DMS53 treated with DMSO at 0.1 percent for 48 hours (cell line): ENCODE measurements around the gene ARID1B.

Source experiments
- DNase-seq: peaks from one replicate; lab custom pipeline; 2025; ENCODE audit not compliant: unreplicated experiment; lab: John Stamatoyannopoulos, UW

The ARID1B gene

DNA sequence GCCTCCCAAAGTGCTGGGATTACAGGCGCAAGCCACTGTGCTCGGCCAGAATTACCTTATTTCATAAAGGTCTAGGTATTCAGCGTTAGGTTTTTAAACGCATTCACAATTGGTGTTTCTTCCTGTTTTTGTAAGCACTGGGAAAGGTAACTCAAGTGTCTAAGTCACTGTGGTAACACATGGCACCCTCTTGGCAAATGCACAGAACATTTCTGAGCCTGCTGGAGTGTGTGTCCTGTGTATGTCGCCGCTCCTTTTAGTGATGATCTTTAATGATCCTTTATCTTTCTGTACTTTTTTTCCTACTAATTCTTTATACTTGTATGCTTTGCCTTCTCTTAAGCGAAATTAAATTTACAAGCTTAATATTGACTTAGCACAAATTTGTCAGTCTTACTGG, 263.0 kb downstream of the ARID1B start:
- DNase-seq: no peak

DNA sequence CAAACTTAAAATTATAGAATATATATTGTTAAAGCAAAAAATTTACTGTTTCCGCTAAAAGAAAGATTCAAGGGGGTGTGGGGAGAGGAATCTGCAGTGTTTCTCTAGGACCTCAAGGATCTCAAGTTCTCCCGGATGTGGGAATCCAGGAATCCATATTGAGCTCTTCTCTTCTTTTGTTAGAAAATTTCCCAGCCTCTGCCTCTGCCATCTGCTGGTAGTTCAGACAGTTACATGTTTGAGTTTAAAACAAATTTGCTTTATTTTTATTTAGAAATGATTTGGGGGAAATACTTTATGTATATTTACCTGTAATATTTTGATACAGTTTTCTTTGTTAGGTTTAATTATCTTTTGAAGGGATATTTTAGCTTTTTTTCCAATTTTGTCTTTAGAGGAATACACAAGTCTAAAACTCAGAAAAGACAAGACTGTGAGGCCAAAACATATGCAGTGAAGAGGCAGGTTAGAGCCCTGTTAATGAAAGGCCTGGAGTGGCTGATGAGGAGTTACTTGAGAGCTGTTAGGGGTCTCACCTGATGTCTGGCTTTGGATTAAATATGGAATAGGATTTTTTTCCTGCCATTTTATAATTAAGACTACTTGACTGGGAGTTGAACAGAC, 268.8 kb downstream of the ARID1B start:
- peak; percentile 12 for DNase-seq

DNA sequence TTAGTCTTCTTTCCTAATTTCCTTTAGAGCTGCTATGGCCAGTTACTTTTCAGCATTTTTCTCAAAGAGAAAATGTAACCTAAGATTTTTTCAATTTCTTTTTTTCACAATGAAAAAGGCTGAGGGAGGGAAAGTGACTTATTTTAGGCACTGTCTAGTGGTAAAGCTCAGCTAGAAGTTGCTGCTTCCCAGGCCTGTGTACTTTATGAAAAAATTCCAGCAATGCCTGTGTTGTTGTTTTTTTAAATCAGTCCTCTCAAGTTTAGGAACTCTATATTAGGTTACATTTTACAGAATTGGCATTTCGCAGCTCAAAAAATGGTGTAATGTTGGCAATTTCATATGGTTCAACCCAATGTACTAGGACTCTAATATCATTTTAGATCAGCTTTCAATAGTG, 269.6 kb downstream of the ARID1B start:
- no peak for DNase-seq

DNA sequence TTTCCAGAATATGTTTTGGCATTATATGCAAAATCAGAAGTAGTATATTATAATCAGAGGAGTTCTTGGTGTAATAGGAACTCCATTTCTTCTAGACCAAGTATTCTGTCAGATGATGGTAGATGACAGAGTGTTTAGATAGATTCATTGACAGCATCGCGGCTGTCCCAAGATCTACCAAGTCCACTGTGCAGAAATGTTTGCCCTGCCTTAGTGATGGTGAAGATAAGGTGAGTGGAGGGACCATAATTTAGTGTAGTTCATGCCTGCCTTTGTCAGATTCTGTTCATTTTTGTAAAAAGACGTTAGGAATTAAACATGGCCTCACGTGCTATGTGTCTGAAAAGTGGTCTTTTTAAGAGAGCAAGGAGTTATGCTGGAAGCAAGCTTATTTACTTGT, 270.1 kb downstream of the ARID1B start:
- no peak for DNase-seq

DNA sequence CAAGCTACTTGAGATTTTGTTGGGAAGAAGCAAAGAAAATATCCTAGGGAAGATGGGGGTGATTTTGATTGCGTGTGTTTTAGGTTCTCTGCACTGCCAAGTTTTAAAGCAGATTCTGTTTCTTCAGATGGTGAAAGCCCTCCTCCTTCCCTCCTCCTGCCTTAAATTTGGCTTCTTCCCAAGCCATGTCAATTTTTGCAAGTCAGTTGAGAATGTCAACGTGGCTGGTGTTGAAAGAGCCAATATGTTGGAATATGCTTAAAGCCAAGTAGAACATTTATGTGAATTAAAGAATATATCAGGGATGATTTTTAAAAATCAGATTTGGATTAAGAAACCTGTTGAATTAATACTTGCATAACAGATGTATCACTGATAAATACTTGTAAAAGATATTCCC, 270.8 kb downstream of the ARID1B start:
- no peak for DNase-seq

DNA sequence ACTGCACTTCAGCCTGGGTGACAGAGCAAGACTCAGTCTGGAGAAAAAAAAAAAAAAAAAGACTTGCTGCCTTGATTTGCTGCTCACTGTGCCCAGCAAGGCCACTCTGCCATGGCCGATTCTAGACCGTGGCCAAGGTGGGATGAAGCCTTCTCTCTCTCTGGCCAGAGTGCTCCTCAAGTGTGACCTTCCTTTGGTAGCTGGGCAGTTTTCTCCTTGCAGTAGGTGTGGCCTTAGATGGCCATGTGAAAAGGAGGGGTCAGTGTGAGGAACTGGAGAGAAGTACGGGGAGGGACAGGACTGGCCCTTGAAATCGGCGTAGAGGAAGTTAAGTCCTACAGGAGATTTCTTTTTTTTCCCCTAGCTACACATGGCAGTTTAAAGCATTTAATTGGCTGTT, 272.0 kb downstream of the ARID1B start:
- no peak for DNase-seq

DNA sequence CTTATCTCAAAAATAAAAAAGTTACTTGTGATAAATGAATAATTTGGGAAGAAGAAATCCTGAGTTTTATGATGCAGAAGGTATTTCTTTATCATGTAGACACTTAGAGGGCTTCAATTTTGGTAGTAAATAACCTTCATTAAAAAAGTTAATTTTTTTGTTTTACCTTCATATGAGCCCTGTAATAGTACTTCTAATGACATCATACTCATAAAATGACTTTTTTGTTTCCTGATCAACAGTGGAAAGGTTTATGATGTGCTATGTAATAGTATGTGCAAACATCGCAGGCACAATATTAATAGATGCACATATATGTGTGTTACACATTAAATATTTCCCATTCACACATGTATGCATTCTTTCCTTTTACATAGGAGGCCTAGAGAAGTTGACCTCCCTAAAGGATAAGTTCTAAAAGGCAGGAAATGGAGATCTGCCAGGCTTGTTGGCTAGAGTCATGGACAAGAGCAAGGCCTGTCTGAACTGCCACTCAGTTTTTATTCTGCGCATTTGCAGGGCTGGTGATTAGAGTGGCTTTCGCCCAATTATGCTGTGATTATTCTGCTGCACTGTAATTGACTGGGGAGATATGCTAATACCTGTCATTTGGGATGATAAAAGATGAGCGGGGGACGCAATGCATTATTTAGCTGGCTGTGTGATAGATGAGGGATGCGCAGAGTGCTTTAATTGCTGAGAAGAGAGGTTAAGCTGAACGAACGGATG, 273.5 kb downstream of the ARID1B start:
- no peak for DNase-seq

DNA sequence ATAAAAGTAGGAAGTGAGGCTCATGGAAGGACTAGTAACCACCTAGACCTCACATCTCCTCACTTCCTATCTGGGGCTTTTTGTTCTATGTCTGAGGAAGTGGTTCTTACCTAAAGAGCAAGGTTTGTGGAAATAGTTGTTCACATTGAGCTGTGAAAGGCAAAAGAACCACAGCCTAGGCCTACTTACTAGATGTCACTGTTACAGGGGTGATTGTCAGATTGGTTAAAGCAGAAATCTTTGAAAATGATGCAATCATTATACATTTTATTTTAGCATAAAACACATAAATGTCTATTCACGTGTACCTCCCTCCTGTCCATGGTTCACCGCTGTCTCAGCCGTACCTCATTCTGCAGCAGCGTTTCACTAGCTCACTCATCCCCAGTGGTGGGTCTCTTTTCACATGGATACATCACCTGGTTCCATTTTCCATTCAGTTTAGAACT, 277.4 kb downstream of the ARID1B start:
- no peak for DNase-seq

DNA sequence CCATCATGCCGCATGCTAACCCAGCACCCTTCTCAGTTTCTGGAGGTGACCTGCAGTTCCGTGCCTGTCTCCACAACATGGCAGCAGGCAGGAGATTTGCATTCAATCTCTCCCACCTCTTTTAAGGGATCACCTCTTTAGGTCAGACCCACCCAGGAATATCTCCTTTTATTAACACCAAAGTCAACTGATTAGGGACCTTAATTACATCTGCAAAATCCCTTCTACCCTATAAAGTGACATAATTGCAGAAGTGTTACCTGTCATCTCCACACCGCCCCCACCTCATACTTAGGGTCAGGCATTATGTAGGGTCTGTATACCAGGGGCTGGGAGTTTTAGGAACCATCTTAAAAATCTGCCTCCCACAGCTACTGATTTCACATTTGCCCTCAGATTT, 278.7 kb downstream of the ARID1B start:
- DNase-seq: no peak

DNA sequence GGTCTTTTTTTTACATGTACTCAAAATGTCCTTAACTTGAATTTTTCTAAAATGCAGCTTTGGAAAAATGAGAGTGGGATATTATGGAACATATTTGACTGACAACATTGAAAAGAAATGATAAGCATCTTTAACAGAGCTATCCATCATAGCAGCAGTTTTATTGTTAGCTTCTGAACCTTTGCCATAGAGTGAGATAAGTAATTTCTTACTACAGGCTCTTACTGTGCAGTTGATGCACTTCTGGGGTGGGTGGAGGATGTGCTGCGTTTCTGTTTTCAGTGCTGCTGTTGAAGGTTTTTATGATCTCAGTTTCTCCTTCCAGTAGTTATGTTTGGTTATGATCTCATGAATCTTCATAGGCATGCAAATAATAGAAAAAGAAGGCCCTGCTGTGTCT, 279.1 kb downstream of the ARID1B start:
- no peak for DNase-seq

DNA sequence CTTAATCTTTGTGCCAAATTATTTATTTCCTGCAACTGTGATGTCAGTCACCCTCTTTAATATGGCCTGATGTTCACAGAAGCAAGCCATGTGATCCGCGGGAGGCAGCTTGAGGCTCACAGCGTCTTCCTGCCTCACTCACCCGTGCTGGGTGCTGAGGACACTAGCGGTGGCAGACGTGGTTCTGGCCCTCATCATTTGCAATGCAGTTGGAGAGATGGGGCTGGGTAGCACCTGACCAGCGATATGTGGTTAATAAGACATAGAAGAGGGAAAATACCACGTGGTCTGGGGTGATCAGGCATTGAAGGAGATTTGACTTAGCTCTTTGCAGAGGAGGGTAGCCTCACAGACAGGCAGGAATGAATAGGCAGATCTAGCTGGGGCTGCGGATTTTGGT, 281.4 kb downstream of the ARID1B start:
- no peak for DNase-seq

DNA sequence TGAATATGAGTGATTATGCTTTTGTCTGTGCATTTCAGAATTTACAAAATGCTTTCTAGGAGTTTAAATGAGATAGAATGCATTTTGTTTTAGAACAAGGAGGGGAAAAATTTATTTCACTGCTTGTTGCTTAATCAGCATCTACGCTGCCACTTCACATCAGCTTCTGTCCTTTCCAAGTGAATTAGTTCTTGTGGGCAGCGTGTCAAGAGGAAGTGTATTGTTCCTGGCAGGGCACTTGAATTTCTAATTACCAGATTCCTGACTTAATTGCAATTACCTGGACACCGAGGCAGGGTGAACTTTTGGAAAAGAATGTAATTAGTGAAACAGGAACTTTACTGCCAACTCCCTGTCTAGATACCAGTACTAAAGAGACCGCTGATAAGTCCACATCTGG, 282.6 kb downstream of the ARID1B start:
- no peak for DNase-seq

DNA sequence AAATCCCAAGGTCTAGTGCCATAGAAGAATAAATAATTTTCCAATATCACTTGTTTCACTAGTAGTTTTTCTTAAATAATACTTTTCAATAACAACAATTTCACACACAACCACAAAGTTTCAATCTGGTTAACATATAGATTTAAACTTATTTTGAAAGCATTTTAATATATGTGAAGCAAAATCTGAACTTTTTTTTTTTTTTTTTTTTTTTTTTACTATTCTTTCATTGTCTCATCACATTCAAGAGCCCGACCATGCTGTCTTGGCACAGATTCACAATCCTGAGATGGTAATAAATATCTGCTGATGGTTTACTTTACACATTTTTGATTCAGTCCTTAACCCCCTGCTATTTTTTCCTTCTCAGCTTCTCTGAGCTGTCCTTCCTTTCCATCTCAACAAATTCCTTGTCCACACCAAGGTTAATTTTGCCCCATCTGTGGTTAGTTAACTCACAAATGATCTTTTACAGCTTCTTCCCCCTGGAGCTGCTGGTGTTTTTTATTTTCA, 283.3 kb downstream of the ARID1B start:
- no peak for DNase-seq

DNA sequence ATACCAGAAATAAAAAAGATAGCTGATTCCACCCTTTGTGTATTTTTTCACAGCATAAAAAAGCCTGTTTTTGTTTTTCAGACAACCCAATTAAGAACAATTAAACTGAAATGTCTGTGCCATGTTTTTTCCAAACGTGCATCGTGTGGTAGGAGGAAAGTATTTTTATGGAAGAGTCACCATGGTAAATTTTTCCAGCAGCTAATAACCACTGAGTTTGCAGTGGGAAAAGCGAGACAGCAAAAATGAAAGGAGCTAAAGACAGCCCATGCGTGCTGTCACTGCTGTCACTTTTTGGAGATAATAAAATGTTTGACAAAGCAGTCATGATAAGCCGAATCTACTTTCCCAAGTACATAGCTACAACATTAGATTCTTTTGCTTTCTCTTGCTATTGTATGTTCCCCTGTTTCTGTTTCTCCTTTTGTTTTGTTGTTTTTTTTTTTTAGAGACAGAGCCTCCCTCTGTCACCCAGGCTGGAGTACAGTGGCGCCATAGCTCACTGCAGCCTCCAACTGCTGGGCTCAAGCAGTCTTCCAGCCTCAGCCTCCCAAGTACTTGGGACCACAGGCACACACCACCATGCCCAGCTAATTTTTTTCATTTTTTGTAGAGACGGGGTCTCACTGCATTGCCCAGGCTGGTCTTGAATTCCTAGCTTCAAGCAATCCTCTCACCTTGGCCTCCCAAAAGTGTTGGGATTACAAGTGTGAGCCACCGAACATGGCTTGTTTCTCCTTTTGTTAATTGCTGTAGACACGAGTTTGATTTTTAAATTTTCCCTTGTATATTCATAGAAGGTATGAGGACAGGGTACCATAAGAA, 284.8 kb downstream of the ARID1B start:
- DNase-seq: no peak

DNA sequence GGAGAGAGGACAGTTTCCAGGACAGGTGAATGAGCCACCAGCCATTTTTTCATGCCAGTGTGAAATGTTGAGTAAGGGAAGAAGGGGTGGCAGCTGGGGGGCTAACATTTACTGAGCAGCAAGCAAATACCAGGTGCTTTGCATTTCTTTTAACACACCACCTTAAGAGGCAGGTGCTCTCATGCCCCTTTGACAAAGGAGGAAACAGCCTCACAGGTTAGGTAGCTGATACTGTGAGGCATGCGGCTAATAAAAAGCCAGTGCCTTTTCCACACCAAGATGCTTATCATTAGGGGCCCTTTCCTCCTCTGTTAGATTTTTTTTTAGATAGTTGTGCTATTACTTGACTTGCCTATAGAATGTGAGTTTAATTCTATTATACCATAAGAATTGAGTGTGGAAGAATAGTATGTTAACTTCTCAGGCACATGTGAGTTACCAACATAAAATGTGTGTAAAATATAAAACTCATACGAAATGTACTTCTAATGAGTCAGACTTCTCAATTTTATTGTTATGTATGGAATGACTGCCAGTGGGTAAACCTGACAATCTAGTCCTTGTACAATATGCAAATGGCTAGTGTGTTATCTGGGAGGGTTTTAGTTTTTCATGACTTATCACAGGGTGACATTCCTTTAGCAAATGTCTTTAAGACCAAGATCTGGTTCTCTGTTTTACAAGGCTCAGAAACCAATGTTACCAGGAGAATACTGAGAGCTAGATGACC, 286.2 kb downstream of the ARID1B start:
- no peak for DNase-seq

DNA sequence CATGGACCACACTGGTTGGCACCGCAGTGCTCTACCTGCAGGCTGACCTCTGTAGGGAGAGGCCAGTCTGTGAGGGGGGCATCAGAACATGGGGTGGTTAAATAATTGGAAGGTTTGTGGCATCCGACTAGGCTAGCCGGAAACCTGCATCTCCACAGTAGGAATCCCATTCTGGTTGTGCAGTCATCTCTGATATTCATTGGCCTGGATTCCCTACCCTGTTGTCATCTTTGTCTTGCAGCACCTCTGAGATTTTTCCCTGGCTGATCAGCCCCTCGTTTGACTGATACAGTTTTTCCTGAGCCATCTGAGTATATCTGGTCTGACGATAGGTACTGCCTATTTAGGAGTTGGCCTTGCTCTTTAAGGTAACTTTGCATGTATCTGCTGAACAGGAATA, 286.7 kb downstream of the ARID1B start:
- DNase-seq: no peak

DNA sequence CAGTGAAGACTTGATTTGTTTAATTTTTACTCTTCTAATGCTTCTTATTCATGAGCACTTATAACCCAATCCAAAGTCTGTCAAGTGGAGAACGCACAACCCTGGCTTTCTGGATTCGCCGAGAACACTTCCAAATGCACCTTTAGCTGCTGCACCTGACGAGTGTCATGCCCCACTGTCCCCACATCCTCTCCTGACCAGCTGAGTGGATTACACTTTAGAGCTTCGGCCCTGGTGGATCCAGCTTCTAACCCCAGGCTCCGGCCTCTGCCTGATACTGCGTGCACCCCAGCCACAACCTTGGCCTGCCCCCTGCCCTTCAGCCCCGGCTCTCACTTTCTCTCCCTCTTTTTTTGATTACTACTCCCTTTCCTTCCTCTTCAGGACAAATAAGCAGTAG, 287.3 kb downstream of the ARID1B start:
- DNase-seq: no peak

DNA sequence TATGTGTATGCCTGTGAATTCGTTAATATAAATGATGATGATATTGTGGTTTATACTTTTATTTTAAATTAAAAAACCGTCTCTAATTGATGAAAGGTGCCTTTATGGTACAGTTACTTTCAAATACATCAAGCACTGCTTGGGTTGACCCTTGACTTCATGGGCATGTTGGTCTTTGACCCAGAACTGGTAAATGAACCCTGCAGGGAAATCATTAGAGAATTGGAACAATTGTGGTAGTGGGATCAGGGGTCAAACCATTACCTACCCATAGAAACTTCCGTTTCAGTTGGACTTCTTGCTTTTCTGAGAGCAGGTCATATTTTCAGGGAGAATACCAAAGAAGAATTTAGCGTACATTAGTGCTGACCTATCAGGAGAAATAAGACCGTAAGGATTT, 288.2 kb downstream of the ARID1B start:
- DNase-seq: no peak

DNA sequence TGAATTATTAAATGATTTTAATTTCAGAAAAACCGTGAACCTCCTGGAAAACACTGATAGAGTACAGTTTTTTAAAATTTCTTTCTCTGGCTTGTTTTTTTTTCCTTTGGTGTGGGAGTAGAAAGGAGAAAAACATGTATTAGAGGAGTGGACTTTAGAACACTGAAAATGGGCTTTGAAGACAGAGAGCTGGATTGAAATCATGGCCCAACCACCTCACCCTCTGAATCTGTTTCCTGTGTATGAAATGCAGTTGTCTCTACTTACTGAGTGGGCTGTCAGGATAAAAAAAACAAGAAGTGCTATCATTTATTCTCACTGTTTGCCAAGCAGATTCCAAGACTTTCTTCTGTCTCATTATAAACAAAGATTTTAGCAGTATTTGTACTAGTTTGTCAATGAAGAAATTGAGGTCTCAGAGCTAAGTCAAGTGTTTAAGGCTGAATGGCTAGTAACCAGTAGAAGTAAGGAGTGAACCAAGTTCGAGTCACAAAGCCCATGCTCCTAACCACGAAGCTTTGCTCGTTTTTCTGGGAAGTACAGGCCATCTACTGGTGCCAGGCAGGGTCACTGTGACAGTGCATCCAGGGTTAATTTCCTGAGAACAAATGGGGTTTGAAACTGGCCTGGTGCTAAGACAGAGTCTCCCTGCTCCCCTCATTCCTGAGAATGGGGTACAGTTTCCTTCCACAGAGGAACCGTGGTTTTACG, 289.8 kb downstream of the ARID1B start:
- DNase-seq: no peak

DNA sequence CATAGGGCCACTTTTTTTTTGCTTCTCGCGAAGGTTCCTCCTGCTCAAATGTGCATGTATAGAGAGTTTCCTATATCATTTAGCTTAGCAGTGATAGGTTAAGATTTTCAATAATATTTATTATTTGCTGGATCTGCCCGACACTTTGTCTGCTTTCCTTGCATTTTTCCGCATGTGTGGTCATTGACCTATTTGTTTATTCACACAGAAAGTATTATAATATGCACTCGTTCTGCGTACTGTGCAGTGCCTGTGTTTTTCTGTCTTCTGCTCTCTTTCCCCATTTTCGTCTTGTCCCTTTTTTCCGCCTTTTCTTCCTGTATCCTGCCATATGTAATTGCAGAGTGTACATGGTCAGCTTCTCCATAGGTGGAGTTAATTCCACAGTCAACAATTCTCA, 290.3 kb downstream of the ARID1B start:
- DNase-seq: no peak
